ENCODE measurements around the gene FCHSD2. TPM values are rescaled to one million over a fixed set of nuclear protein-coding genes. Genes with fewer than 3 reads are reported as not detected.
A peak's percentile ranks its signal among the peaks of the same experiment; 100 is the strongest.

Gene FCHSD2
- total RNA-seq, 6 experiments from 2014 or later: 10.8 to 25.9 (median 17.8) TPM

DNA sequence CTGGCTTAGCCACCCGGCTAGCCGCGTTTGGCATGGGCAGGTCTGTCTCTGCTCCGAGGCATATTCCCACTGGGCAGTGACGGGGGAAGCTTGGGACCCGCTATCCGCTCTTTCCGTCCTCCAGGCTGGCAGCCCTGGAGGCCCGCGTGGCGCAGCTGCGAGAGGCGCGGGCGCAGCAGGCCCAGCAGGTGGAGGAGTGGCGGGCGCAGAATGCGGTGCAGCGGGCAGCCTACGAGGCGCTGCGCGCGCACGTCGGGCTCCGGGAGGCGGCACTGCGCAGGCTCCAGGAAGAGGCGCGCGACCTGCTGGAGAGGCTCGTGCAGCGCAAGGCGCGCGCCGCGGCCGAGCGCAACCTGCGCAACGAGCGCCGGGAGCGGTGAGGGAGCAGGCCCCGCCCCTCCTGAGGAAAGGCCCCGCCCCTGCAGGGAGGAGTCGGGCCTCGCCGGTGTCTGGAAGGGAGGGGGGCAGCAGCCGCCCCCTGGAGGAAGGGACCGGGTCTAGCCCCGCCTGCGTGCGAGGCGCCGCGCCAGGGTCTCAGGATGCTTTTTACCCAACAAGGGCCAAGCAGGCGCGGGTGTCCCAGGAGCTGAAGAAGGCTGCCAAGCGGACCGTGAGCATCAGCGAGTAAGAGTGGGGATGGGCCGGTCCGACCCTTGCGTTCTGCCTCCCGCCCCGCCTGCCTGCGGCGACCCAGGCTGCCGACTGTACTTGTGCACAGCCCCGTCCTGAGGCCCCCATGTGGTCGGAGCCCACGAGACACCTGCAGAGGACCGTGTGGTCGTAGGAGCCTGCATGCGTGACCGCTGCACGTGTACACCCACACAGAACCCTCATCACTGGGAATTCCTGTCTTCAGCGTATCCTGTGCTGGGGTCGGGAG, 320.0 kb downstream of the FCHSD2 start:
- TF ChIP-seq CTCF (IDR thresholded peaks at IDR 0.05): peak; percentile 10 to 42 (median 26)
- TF ChIP-seq POLR2A (IDR thresholded peaks at IDR 0.05): peak; percentile 59
- Histone ChIP-seq H3K4me1 (peaks cover 0 to 8% (median 4%) of the 10 kb centered on the region in 4 donors), H3K4me3 (peak overlapping the region; percentile 36 to 54 (median 51)), H3K27me3 (no peaks in the 10 kb centered on the region), H3K9me3 (no peaks in the 10 kb centered on the region), H3K27ac (no peak overlapping the region), H3K36me3 (peaks cover 0 to 5% (median 0%) of the 10 kb centered on the region in 4 donors)
- intact Hi-C loops (cut with DNase I): no loop called here
- DNase-seq (peak; percentile 91 to 93 (median 91)), ATAC-seq (peak; percentile 84 to 95 (median 89))
- whole genome bisulfite sequencing (ENCODE audit: insufficient coverage, low coverage, low lambda C conversion rate, missing lambda C conversion rate): 20% methylated on average over 4 of the region's 82 CpGs

GRCh38 chr11:72821221-72821919, 320.7 kb downstream of the FCHSD2 start:
- Histone ChIP-seq H3K27ac (no peak overlapping the region), H3K4me3 (peak overlapping the region; percentile 36 to 54 (median 51)), H3K36me3 (peaks cover 0 to 5% (median 0%) of the 10 kb centered on the region in 4 donors), H3K27me3 (no peaks in the 10 kb centered on the region), H3K9me3 (no peaks in the 10 kb centered on the region), H3K4me1 (peaks cover 0 to 8% (median 4%) of the 10 kb centered on the region in 4 donors)
- intact Hi-C loops (cut with DNase I): no loop called here
- ATAC-seq (peak in 3 of 4 donors; percentile 1 to 4 (median 2)), DNase-seq (peak in 1 of 3 donors; percentile 49)
- TF ChIP-seq CTCF (IDR thresholded peaks at IDR 0.05): no peak
- no peak for TF ChIP-seq POLR2A (IDR thresholded peaks at IDR 0.05)
- 66% methylated on average over 14 of the region's 50 CpGs for WGBS (ENCODE audit: insufficient coverage, low coverage, low lambda C conversion rate, missing lambda C conversion rate)

GRCh38 chr11:72820439-72821139, 321.5 kb downstream of the FCHSD2 start:
- Histone ChIP-seq H3K4me3 (no peak overlapping the region), H3K4me1 (peaks cover 0 to 8% (median 4%) of the 10 kb centered on the region in 4 donors), H3K36me3 (peaks cover 0 to 5% (median 0%) of the 10 kb centered on the region in 4 donors), H3K27me3 (no peaks in the 10 kb centered on the region), H3K27ac (no peak overlapping the region), H3K9me3 (no peaks in the 10 kb centered on the region)
- no peak for DNase-seq
- TF ChIP-seq CTCF (IDR thresholded peaks at IDR 0.05): no peak
- no peak for TF ChIP-seq POLR2A (IDR thresholded peaks at IDR 0.05)
- intact Hi-C loops (cut with DNase I): no loop called here
- no peak for ATAC-seq
- WGBS (ENCODE audit: insufficient coverage, low coverage, low lambda C conversion rate, missing lambda C conversion rate): 100% methylated on average over 1 of the region's 15 CpGs

DNA sequence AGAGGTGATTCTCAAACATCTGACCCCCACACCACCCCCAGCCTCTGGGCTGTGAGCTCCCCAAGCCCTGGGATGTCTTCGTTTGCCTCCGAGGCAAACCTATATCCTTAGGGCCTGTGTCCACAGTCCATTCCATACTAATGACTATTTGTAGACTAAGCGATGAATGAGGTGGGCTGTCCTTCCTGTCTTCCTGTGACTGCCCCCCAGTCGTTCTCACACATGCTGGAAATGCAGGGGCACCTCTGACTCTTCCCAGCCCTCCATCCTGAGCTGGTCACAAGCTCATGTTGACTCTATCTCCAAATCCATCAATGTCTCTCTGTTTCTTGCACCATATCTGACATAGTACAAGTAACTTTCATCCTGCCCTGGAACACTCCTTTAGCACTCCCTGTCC, 323.1 kb downstream of the FCHSD2 start:
- DNase-seq: no peak
- no peak for TF ChIP-seq CTCF (IDR thresholded peaks at IDR 0.05)
- no peak for TF ChIP-seq POLR2A (IDR thresholded peaks at IDR 0.05)
- no peak for ATAC-seq
- no peaks in the 10 kb centered on the region for H3K27me3 ChIP-seq
- no peak overlapping the region for H3K4me3 ChIP-seq
- peaks cover 0 to 5% (median 0%) of the 10 kb centered on the region in 4 donors for H3K36me3 ChIP-seq
- 90% methylated on average over 4 of the region's 4 CpGs for WGBS (ENCODE audit: insufficient coverage, low coverage, low lambda C conversion rate, missing lambda C conversion rate)
- no peaks in the 10 kb centered on the region for H3K9me3 ChIP-seq
- H3K4me1 ChIP-seq: peaks cover 0 to 14% (median 4%) of the 10 kb centered on the region in 4 donors
- intact Hi-C loops (cut with DNase I): no loop called here
- H3K27ac ChIP-seq: no peak overlapping the region
